PC-3 (cell line): ENCODE results near the gene NOL4L. TPM values are rescaled to one million over a fixed set of nuclear protein-coding genes. Genes with fewer than 3 reads are reported as not detected.

ENCODE experiments used
- ATAC-seq: fragments of 200-7000 bp; cut with Tn5 transposase; 2 replicates; pipeline ENCODE4 v1.9.1; 2020; ENCODE audit warnings: mild to moderate bottlenecking, moderate library complexity
- BruUV-seq: library from RNA; stranded (reverse); fragments of 400-500 nt; replicated peaks from 2 replicates; lab custom pipeline; 2021; lab: Mats Ljungman, UMichigan
- CTCF ChIA-PET: fragments of 300-600 bp; sonication (Branson Sonifier 250); formaldehyde crosslinking; loops from one replicate; lab custom pipeline; 2022; ENCODE audit warnings: antibody characterized with exemption; lab: Charles Lee
- POLR2A ChIA-PET: fragments of 300-600 bp; sonication (Branson Sonifier 250); formaldehyde crosslinking; loops from one replicate; lab custom pipeline; 2022; ENCODE audit warnings: antibody characterized with exemption; ENCODE audit not compliant: unreplicated experiment; lab: Charles Lee
- DNase-seq: peaks from one replicate; pipeline ENCODE4 v3.0.0-alpha.2; 2015
- H2AFZ ChIP-seq: fragments of 300-600 bp; sonication (generic); 2 replicates; pipeline ENCODE4 v1.6.0; 2016; ENCODE audit warnings: antibody characterized with exemption, low read length
- H3F3A ChIP-seq: fragments of 300-600 bp; sonication (generic); one replicate; pipeline ENCODE4 v1.6.0; 2017; ENCODE audit warnings: antibody characterized with exemption, low read length, control low read depth, mild to moderate bottlenecking; ENCODE audit not compliant: unreplicated experiment
- H3K27ac ChIP-seq: fragments of 300-600 bp; sonication (generic); 2 replicates; pipeline ENCODE4 v1.5.1; 2016; ENCODE audit warnings: mild to moderate bottlenecking, low read length
- H3K27me3 ChIP-seq: fragments of 300-600 bp; sonication (generic); 2 replicates; pipeline ENCODE4 v1.6.1; 2016; ENCODE audit warnings: low read length, mixed read lengths
- H3K36me3 ChIP-seq: fragments of 300-600 bp; sonication (generic); 2 replicates; pipeline ENCODE4 v1.6.1; 2016; ENCODE audit warnings: low read depth, mixed run types, low read length, mixed read lengths
- H3K4me1 ChIP-seq: fragments of 300-600 bp; sonication (generic); 2 replicates; pipeline ENCODE4 v1.5.1; 2016; ENCODE audit warnings: low read length; ENCODE audit not compliant: insufficient read depth
- H3K4me2 ChIP-seq: fragments of 300-600 bp; sonication (generic); 2 replicates; pipeline ENCODE4 v1.6.0; 2016; ENCODE audit warnings: low read length
- H3K4me3 ChIP-seq: fragments of 300-600 bp; sonication (generic); 2 replicates; pipeline ENCODE4 v1.5.1; 2016; ENCODE audit warnings: mild to moderate bottlenecking, low read length, mixed read lengths
- H3K79me2 ChIP-seq: fragments of 300-600 bp; sonication (generic); 2 replicates; pipeline ENCODE4 v1.6.1; 2017; ENCODE audit warnings: low read length, mixed read lengths
- H3K9ac ChIP-seq: fragments of 300-600 bp; sonication (generic); 2 replicates; pipeline ENCODE4 v1.6.0; 2016; ENCODE audit warnings: mild to moderate bottlenecking, low read length
- H3K9me2 ChIP-seq: fragments of 300-600 bp; sonication (generic); replicated peaks from 2 replicates; pipeline ENCODE4 v1.6.1; 2016; ENCODE audit warnings: mixed run types, low read length, mixed read lengths
- H3K9me3 ChIP-seq: fragments of 300-600 bp; sonication (generic); 2 replicates; pipeline ENCODE4 v1.6.1; 2016; ENCODE audit warnings: low read length, mixed read lengths
- H4K20me1 ChIP-seq: fragments of 300-600 bp; sonication (generic); 2 replicates; pipeline ENCODE4 v1.6.1; 2016; ENCODE audit warnings: low read length, mixed read lengths
- CTCF ChIP-seq: fragments of 300-600 bp; sonication (generic); conservative IDR thresholded peaks from 2 replicates; pipeline ENCODE4 v1.5.1; 2017; ENCODE audit warnings: antibody characterized with exemption, low read depth, mild to moderate bottlenecking, low read length
- EZH2 ChIP-seq: fragments of 300-600 bp; sonication (generic); IDR thresholded peaks from one replicate; pipeline ENCODE4 v1.6.1; 2017; ENCODE audit warnings: antibody characterized with exemption, mild to moderate bottlenecking, low read length; ENCODE audit not compliant: unreplicated experiment
- EZH2phosphoT487 ChIP-seq: fragments of 300-600 bp; sonication (generic); IDR thresholded peaks from 2 replicates; pipeline ENCODE4 v1.6.1; 2018; ENCODE audit warnings: mild to moderate bottlenecking, antibody characterized with exemption, low read length, borderline replicate concordance
- intact Hi-C: fragments of 100-400 bp; cut with micrococcal nuclease; formaldehyde crosslinking; loops from 2 replicates; pipeline ENCODE4 v1.9.0; 2023
- total RNA-seq: library from RNA; depleted of rRNA; stranded (reverse); fragments of >200 nt; gene quantifications from 2 replicates; pipeline ENCODE4 v1.2.3, GENCODE V29; 2014

NOL4L gene
- total RNA-seq, 1 experiment from 2014 or later: 7.3 TPM

GRCh38 chr20:32533732-32534131, 51.4 kb downstream of the NOL4L start:
- TF ChIP-seq EZH2: no peak
- no peak for TF ChIP-seq CTCF
- no peak for TF ChIP-seq EZH2phosphoT487
- ChIA-PET CTCF (no interaction called here), POLR2A (no interaction called here)
- intact Hi-C loops: no loop called here
- H4K20me1 ChIP-seq: no peaks in the 10 kb centered on the region
- no peaks in the 10 kb centered on the region for H3F3A ChIP-seq
- no peak for DNase-seq
- H2AFZ ChIP-seq: no peak overlapping the region
- no peak overlapping the region for H3K27ac ChIP-seq
- H3K27me3 ChIP-seq: no peaks in the 10 kb centered on the region
- no peaks in the 10 kb centered on the region for H3K9me2 ChIP-seq
- H3K36me3 ChIP-seq: no peaks in the 10 kb centered on the region
- H3K4me3 ChIP-seq: no peak overlapping the region
- no peaks in the 10 kb centered on the region for H3K9me3 ChIP-seq
- BruUV-seq: no TSS peak
- no peaks in the 10 kb centered on the region for H3K79me2 ChIP-seq
- ATAC-seq: no peak
- no peak overlapping the region for H3K4me2 ChIP-seq
- peaks cover 3% of the 10 kb centered on the region; the same call in 1 of the 2 replicates for H3K4me1 ChIP-seq
- H3K9ac ChIP-seq: no peak overlapping the region

- intact Hi-C loops: no loop called here
- ATAC-seq: no peak
- TF ChIP-seq EZH2phosphoT487 (no peak), EZH2 (no peak), CTCF (no peak)
- H3K4me3 ChIP-seq: no peak overlapping the region
- H3K9ac ChIP-seq: no peak overlapping the region
- H2AFZ ChIP-seq: no peak overlapping the region
- H3K9me3 ChIP-seq: no peaks in the 10 kb centered on the region
- no peak overlapping the region for H3K27ac ChIP-seq
- H3F3A ChIP-seq: no peaks in the 10 kb centered on the region
- CTCF ChIA-PET: no interaction called here
- H3K4me2 ChIP-seq: no peak overlapping the region
- DNase-seq: no peak
- no peaks in the 10 kb centered on the region for H3K9me2 ChIP-seq
- POLR2A ChIA-PET: no interaction called here
- no TSS peak for BruUV-seq
- no peaks in the 10 kb centered on the region for H3K79me2 ChIP-seq
- peaks cover 3% of the 10 kb centered on the region; the same call in 1 of the 2 replicates for H3K4me1 ChIP-seq
- no peaks in the 10 kb centered on the region for H4K20me1 ChIP-seq
- H3K27me3 ChIP-seq: no peaks in the 10 kb centered on the region
- no peaks in the 10 kb centered on the region for H3K36me3 ChIP-seq
Observed at GRCh38 chr20:32532246-32532645, 52.9 kb downstream of the NOL4L start.

- Histone ChIP-seq H3K4me2 (no peak overlapping the region), H3K9me3 (no peaks in the 10 kb centered on the region), H3K79me2 (no peaks in the 10 kb centered on the region), H3K9me2 (no peaks in the 10 kb centered on the region), H3K27ac (no peak overlapping the region), H3K4me3 (no peak overlapping the region), H4K20me1 (no peaks in the 10 kb centered on the region), H3K36me3 (no peaks in the 10 kb centered on the region), H3K9ac (no peak overlapping the region), H3K27me3 (no peaks in the 10 kb centered on the region), H3K4me1 (no peaks in the 10 kb centered on the region), H2AFZ (no peak overlapping the region), H3F3A (no peaks in the 10 kb centered on the region)
- CTCF ChIA-PET: no interaction called here
- no peak for ATAC-seq
- TF ChIP-seq EZH2phosphoT487 (no peak), CTCF (no peak), EZH2 (no peak)
- POLR2A ChIA-PET: no interaction called here
- no peak for DNase-seq
- intact Hi-C loops: no loop called here
- BruUV-seq: no TSS peak
Observed at GRCh38 chr20:32528905-32529670, 56.0 kb downstream of the NOL4L start.
